Nephron (organoid): Measurements from ENCODE around the gene SCTR.

Experiments
- H3K27ac Mint-ChIP-seq, 3 experiments: 2 replicates each; pipeline ENCODE4 v1.8.0; 2020; ENCODE audit warnings: mixed read lengths in 3 of 3, mild to moderate bottlenecking in 2 of 3, moderate library complexity in 1 of 3
- H3K27me3 Mint-ChIP-seq: 2 replicates; pipeline ENCODE4 v1.8.0; 2021; ENCODE audit warnings: low read depth, mild to moderate bottlenecking, moderate library complexity, mixed read lengths
- H3K36me3 Mint-ChIP-seq: 2 replicates; pipeline ENCODE4 v1.8.0; 2020; ENCODE audit warnings: low read depth, mixed read lengths
- H3K4me1 Mint-ChIP-seq: 2 replicates; pipeline ENCODE4 v1.8.0; 2020; ENCODE audit warnings: mixed read lengths
- H3K4me3 Mint-ChIP-seq, 3 experiments: 2 replicates each; pipeline ENCODE4 v1.8.0; 2020; ENCODE audit warnings: mild to moderate bottlenecking in 3 of 3, mixed read lengths in 3 of 3, moderate library complexity in 2 of 3
- H3K9me3 Mint-ChIP-seq: 2 replicates; pipeline ENCODE4 v1.8.0; 2020; ENCODE audit warnings: mixed read lengths
- TF ChIP-seq, protein P1 (sequence below), 3 experiments: fragments of 200-600 bp; sonication (generic); IDR thresholded peaks; one replicate each; pipeline ENCODE4 v1.5.0; 2021; ENCODE audit warnings: antibody characterized with exemption in 3 of 3; ENCODE audit not compliant: unreplicated experiment in 3 of 3

SCTR gene

DNA sequence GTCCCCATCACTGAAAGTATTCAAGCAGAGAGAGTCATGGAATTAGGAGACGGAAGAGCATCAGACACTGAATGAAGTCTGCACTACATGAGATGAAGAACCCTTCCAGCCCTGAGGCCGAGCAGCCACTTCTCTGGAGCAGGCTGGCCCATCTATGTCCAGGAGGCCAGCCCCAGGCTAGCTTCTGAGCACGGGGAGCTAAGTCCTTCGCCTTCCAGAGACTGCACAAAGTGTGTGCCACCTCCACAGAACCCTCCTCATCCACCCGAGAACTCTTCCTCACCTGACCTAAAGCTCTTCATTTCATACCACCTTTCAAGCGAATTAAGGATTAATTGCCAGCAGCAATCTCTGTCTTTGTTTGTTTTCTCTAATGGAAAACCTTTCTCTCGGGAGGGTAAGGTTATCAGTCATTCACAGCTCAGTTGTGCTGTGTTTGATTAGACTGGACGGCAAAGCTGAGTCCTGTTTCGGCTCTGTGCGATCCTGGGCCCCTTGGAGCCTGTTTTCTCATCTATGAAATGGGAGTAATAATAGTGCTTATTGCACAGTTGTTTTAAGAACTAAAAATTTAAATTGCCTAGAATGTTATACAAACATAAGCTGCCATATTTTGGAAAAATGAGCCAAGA, 38.0 kb downstream of the SCTR start:
- Mint-ChIP-seq H3K4me3 (no peak overlapping the region), H3K4me1 (peaks cover 29% of the 10 kb centered on the region), H3K27me3 (peaks cover 30% of the 10 kb centered on the region), H3K36me3 (no peaks in the 10 kb centered on the region), H3K9me3 (no peaks in the 10 kb centered on the region), H3K27ac (peak overlapping the region; percentile 64 to 97 (median 84))
- TF ChIP-seq, protein P1, sequence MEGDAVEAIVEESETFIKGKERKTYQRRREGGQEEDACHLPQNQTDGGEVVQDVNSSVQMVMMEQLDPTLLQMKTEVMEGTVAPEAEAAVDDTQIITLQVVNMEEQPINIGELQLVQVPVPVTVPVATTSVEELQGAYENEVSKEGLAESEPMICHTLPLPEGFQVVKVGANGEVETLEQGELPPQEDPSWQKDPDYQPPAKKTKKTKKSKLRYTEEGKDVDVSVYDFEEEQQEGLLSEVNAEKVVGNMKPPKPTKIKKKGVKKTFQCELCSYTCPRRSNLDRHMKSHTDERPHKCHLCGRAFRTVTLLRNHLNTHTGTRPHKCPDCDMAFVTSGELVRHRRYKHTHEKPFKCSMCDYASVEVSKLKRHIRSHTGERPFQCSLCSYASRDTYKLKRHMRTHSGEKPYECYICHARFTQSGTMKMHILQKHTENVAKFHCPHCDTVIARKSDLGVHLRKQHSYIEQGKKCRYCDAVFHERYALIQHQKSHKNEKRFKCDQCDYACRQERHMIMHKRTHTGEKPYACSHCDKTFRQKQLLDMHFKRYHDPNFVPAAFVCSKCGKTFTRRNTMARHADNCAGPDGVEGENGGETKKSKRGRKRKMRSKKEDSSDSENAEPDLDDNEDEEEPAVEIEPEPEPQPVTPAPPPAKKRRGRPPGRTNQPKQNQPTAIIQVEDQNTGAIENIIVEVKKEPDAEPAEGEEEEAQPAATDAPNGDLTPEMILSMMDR (IDR thresholded peaks at IDR 0.05; ENCODE audit: unreplicated experiment in 3 of 3): no peak

- H3K27me3 Mint-ChIP-seq: peaks cover 30% of the 10 kb centered on the region
- H3K4me1 Mint-ChIP-seq: peaks cover 29% of the 10 kb centered on the region
- no peak overlapping the region for H3K4me3 Mint-ChIP-seq
- H3K9me3 Mint-ChIP-seq: no peaks in the 10 kb centered on the region
- TF ChIP-seq, protein P1 (IDR thresholded peaks at IDR 0.05; ENCODE audit: unreplicated experiment in 3 of 3): no peak
- peak overlapping the region in 2 of 3 experiments; percentile 50 to 58 for H3K27ac Mint-ChIP-seq
- no peaks in the 10 kb centered on the region for H3K36me3 Mint-ChIP-seq
Observed at GRCh38 chr2:119485336-119486110, 38.8 kb downstream of the SCTR start.

GRCh38 chr2:119484834-119485233, 39.4 kb downstream of the SCTR start:
- TF ChIP-seq, protein P1 (IDR thresholded peaks at IDR 0.05; ENCODE audit: unreplicated experiment in 3 of 3): no peak

GRCh38 chr2:119483896-119484718, 40.2 kb downstream of the SCTR start:
- Mint-ChIP-seq H3K27ac (peak overlapping the region in 2 of 3 experiments; percentile 15 to 48), H3K36me3 (no peaks in the 10 kb centered on the region), H3K27me3 (peaks cover 23% of the 10 kb centered on the region), H3K9me3 (no peaks in the 10 kb centered on the region), H3K4me3 (no peak overlapping the region), H3K4me1 (peaks cover 29% of the 10 kb centered on the region)
- TF ChIP-seq, protein P1 (IDR thresholded peaks at IDR 0.05; ENCODE audit: unreplicated experiment in 3 of 3): no peak

More at GRCh38 chr2:119484834-119485233, 39.4 kb downstream of the SCTR start:
- peak overlapping the region; percentile 17 to 58 (median 48) for H3K27ac Mint-ChIP-seq
- no peak overlapping the region for H3K4me3 Mint-ChIP-seq
- H3K9me3 Mint-ChIP-seq: no peaks in the 10 kb centered on the region
- peaks cover 29% of the 10 kb centered on the region for H3K4me1 Mint-ChIP-seq
- H3K36me3 Mint-ChIP-seq: no peaks in the 10 kb centered on the region
- H3K27me3 Mint-ChIP-seq: peaks cover 30% of the 10 kb centered on the region

GRCh38 chr2:119483395-119483753, 40.9 kb downstream of the SCTR start:
- Mint-ChIP-seq H3K9me3 (no peaks in the 10 kb centered on the region), H3K36me3 (no peaks in the 10 kb centered on the region), H3K27me3 (peaks cover 19% of the 10 kb centered on the region), H3K4me1 (peaks cover 30% of the 10 kb centered on the region), H3K4me3 (no peak overlapping the region), H3K27ac (peak overlapping the region in 2 of 3 experiments; percentile 15 to 48)
- TF ChIP-seq, protein P1 (IDR thresholded peaks at IDR 0.05; ENCODE audit: unreplicated experiment in 3 of 3): no peak
